Measurements from ENCODE around the gene TFAP2D. TPM values are rescaled to one million over a fixed set of nuclear protein-coding genes. Genes with fewer than 3 reads are reported as not detected.

Gene TFAP2D
- total RNA-seq, 1 donor from 2014 or later: not detected

DNA sequence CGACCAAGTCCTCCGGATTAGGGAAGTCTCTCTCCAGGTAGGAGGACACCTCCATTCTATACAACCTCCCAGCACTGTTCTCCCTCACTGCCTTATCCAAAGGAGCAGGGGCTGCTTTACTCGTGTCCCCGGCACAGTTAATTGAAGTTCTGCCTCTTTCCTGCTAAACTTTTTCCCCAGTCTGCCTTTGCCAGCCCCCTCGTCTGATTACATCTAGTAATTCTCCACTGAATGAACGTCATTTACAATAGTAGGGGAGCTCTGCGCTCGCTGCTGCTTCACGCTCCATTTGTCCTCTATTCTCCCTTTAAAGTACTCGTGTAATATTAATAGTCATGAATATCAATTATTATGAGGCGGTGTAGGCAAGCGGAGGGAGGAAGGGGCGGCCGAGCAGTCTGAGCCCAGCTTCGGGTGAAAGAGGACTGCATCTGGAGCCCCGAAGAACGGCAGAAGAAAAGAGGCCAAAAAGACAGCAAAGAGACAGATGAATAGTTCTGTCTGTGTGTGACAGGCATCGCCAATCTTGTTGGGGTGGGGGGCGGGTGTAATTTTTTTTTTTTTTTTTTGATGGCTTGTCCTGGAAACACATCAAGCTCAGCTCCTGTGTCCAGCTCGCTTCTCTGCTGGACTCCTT lies 108.2 kb downstream of the TFAP2D start:
- Mint-ChIP-seq H3K27ac (peak overlapping the region; percentile 4), H3K4me1 (ENCODE audit: low read depth) (peaks cover 19% of the 10 kb centered on the region), H3K36me3 (ENCODE audit: insufficient read depth) (no peaks in the 10 kb centered on the region), H3K27me3 (peaks cover 98% of the 10 kb centered on the region), H3K4me3 (ENCODE audit: low read depth) (peak overlapping the region; percentile 43), H3K9me3 (ENCODE audit: low read depth) (no peaks in the 10 kb centered on the region)
- TF ChIP-seq, protein P1, sequence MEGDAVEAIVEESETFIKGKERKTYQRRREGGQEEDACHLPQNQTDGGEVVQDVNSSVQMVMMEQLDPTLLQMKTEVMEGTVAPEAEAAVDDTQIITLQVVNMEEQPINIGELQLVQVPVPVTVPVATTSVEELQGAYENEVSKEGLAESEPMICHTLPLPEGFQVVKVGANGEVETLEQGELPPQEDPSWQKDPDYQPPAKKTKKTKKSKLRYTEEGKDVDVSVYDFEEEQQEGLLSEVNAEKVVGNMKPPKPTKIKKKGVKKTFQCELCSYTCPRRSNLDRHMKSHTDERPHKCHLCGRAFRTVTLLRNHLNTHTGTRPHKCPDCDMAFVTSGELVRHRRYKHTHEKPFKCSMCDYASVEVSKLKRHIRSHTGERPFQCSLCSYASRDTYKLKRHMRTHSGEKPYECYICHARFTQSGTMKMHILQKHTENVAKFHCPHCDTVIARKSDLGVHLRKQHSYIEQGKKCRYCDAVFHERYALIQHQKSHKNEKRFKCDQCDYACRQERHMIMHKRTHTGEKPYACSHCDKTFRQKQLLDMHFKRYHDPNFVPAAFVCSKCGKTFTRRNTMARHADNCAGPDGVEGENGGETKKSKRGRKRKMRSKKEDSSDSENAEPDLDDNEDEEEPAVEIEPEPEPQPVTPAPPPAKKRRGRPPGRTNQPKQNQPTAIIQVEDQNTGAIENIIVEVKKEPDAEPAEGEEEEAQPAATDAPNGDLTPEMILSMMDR (IDR thresholded peaks at IDR 0.05; ENCODE audit: unreplicated experiment): no peak
- DNase-seq (ENCODE audit: low spot score, unreplicated experiment): no peak

DNA sequence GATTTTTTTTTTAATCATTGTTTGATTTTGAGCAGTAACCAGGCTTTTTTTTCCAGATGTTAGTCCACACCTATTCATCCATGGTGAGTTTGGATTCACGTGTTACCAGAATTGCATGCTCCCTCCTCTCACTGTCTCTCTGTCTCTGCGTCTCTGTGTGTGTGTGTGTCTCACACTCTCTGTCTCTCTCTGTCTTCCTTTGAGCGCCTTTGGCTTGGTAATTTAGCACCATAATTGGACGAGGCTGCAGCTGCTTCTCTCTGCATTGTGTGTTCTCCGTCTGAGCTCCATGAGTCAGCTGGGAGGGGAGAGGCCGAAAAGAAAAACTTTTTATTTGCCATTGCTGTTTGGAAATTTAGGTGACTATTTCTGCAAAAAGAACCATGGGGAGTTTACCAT lies 108.8 kb downstream of the TFAP2D start:
- H3K9me3 Mint-ChIP-seq (ENCODE audit: low read depth): no peaks in the 10 kb centered on the region
- H3K27me3 Mint-ChIP-seq: peaks cover 98% of the 10 kb centered on the region
- TF ChIP-seq, protein P1 (IDR thresholded peaks at IDR 0.05; ENCODE audit: unreplicated experiment): no peak
- H3K36me3 Mint-ChIP-seq (ENCODE audit: insufficient read depth): no peaks in the 10 kb centered on the region
- peaks cover 19% of the 10 kb centered on the region for H3K4me1 Mint-ChIP-seq (ENCODE audit: low read depth)
- no peak overlapping the region for H3K27ac Mint-ChIP-seq
- no peak for DNase-seq (ENCODE audit: low spot score, unreplicated experiment)
- H3K4me3 Mint-ChIP-seq (ENCODE audit: low read depth): no peak overlapping the region

Other genes with a start within 250 kb of the TFAP2D start
- gene TFAP2B, start 105.3 kb downstream of the TFAP2D start, total RNA-seq: 0.74 and 1.8 TPM in 2 replicates